Medulla oblongata (tissue), 1 donor: ENCODE measurements around the gene PCBD2.

Source experiments
- DNase-seq: peaks from one replicate; pipeline ENCODE4 v3.0.0-alpha.2; 2015; ENCODE audit errors: extremely low spot score

PCBD2 gene

DNA sequence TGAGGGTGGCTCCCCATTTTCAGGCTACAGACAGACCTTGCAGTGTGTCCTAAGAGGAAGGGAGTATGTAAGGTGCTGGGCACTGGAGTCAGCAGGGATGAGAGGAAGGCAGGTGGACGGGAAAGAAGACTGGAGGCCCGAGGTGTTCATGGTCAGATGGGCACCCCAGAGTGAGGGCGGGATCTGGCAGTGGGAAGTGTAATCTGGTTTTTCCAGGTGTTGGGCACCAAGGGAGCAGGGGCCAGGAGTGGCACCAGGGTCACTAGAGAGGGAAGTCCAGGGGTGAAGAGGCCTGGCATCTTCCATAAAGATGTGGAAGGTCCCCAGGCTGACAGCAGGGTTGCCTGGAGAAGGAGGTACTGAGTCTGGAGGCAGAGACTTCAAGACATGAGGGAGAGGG lies 99.4 kb downstream of the PCBD2 start:
- no peak for DNase-seq

DNA sequence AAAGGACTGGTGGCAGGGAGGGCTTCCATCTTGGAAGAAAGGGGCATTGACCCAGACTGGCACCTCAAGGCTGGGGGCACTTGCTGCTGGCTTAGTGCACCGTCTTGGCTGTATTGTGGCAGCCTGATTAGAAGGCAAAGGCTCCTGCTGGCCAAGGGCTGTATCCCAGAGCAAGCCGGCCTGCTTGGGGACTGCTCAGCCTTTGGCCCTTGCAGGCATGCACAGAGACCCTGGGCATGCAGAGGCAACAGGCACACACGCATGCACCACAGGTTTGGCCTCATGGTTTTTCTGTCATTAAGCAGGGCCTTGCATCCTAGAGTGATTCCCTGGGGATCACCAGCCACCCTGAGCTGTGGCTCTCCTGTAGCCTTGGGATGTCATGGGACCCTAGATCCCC lies 100.1 kb downstream of the PCBD2 start:
- no peak for DNase-seq

DNA sequence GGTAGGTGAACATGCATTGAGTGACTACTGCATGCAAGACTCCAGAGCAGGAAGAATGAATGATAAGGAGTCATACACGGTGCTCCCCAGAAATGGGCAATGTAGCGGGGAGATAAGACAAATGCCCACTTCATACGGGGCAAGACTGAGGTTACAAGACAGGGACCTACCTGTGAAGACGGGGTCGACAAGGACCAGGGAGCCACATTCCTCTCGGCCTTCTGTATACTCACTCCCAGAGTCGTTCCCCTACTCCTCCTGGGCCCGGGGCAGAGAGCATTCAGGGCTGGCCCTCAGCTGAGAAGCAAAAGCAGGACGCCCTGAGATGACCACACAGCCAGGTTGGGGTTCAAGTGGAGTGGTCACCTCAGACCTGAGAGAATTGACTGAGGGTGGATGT lies 102.4 kb downstream of the PCBD2 start:
- no peak for DNase-seq

DNA sequence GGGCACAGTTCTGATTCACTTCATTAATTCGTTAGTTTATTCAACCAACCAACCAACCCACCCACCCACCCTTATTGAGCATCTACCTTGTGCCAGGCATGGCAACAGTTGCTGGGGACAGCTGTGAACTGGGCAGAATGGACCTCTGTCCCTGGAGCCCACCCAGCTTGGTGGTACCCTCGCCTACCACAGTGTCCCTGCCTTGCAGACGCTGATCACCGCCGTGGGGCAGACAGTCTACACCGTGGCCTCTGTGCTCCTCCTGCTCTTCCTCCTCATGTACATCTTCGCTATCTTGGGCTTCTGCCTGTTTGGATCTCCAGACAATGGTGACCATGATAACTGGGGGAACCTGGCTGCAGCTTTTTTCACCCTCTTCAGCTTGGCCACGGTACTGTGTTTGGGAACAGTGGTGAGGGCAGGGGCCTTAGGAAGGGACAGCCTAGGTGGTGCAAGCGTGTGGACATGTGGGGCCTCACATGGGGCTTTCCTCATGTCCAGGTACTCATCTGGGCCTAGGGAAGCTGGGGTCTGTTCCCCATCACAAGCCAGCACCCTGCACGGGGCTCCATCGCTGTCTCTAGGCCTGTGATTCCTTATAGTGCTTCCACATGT lies 102.9 kb downstream of the PCBD2 start:
- DNase-seq: no peak

DNA sequence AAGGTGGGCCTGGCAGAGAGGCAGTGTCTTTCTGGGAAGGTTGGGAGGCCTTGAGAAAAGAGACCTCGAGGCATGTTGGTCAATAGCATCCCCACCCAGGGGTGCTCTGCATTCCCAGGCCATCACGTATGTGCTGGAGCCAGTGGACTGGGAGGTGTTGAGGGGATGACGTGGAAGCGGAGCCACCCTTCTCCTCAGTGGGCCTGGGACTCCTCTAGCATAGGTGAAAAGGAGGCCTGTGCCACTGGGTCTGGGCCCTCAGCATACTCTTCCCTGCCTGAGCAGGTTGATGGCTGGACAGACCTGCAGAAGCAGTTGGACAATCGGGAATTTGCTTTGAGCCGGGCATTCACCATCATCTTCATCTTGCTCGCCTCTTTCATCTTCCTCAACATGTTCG lies 103.6 kb downstream of the PCBD2 start:
- no peak for DNase-seq

DNA sequence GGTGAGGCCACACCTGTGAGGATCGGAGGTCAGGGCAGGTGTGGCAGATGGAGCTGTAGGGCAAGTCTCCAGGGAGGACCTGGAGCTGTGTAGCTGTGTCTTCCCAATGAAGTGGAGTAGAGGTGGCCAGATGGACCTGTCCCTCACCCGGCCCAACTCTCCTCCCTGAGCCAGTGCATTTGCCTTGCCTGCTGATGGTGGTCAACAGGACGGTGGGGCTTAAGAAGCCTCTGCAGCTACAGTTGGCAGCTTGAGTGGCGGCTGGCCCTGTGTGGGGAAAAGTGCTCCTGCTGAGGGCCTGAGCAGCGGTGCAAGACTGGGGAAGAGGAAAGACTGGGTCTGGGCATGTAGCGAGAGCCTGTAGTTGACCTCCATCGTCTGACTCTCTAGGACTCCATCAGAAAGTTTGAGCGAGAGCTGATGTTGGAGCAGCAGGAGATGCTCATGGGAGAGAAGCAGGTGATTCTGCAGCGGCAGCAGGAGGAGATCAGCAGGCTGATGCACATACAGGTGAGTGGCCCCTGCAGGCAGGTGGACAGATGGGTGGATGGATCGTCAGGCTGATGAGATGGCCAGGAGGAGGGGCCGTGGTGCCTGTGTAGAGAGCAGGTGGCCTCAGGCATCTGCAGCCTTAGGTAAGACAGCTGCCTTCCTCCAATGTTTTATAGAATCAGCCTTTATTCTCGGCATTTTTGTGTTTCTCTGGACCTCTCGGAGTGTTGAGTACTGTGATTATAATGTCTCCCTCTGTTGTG lies 104.2 kb downstream of the PCBD2 start:
- no peak for DNase-seq

DNA sequence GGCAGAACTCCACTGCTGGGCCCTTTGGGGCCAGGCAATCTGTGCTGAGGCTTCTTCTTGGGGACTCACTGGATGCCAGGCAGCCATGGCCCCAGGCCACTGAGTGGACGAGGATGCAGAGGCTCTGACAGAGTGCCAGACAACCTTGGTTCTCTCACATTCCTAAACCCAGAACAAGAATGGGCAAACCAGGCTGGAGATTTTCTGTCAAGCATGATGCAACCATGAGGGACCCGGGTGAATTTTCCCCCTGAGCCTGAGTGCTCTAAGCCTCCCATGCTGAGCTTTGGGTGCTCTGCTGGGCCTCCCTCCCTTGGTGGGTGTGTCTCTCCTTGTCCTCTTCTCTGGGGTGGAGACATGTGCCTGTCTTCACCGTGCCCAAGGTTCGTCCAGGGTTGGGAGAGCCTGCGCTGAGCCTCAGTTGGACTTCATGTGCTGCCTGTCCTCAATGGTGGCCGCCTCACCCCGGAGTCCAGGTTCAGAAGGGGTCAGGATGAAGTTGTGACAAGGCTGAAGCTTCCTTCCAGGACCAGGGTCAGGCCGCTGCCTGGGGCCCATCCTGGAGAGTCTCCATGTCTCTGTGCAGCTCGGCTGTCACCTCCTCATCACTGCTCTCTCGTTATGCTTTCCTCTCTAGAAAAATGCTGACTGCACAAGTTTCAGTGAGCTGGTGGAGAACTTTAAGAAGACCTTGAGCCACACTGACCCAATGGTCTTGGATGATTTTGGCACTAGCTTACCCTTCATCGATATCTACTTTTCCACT lies 105.0 kb downstream of the PCBD2 start:
- DNase-seq: no peak

DNA sequence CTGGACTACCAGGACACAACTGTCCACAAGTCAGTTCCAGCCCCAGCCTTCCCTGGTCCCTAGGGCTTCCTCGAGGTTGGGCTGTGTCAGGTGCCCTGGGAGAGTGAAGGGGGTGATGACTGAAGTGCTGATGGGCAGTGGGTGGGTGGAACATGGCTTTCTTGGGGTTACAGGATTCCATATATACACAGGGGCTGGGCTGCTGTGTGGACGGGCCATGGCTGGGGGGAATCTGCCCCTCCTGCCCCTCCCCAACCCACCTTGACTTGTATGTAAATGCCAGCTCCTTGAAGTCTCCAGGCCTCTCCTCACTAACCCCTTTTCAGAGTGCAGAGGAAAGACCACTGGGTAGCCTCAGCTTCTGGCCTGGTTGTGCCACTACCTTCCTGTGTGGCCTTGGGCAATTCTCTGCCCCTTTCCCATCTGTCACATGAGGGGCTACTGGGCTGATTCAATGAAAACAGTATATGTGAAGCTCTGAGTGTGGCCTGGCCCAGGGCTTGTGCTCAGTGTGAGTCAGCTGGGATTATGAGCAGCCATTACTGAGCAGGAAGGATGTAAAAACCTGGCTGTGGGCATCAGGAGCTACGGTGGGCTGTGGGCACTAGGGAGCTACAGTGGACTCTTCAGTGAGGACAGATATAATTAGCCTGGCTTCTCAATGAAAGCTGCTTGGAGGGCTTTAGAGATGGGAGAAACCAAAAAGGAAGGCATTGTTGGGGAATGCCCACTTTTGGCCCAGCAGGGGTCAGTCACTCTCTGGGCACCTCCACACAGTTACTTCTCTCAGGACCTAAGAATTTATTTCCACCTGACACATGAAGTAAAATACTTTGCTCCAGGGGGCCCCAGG lies 105.8 kb downstream of the PCBD2 start:
- no peak for DNase-seq

DNA sequence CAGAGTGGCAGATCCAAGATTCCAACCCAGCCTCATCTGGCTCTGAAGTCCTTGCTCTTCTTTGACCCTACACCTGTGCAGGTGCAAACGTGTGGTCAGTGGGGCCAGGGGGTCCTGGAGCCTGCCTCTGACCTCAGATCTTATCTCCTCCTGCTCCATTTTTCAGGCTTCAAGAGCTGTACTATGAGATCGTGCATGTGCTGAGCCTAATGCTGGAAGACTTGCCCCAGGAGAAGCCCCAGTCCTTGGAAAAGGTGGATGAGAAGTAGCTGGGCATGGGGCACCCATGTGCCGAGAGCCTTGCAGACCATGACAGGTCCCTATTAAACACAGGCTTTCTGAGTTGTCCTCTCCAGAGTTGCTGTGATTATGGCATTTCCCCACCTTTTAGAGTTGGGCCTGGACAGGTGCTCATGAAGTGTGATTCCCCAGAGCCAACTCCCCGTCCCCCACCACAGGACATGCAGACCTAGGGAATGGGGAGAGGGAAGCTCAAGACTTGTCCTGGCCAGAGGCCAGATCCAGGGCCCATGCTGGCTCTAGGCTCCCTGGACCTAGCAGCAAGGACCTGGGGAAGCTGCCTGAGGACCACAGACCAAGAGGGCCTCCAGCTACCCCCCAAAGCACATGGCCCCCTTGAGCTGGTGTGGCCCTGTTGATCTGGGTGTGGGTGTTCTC lies 106.6 kb downstream of the PCBD2 start:
- no peak for DNase-seq

DNA sequence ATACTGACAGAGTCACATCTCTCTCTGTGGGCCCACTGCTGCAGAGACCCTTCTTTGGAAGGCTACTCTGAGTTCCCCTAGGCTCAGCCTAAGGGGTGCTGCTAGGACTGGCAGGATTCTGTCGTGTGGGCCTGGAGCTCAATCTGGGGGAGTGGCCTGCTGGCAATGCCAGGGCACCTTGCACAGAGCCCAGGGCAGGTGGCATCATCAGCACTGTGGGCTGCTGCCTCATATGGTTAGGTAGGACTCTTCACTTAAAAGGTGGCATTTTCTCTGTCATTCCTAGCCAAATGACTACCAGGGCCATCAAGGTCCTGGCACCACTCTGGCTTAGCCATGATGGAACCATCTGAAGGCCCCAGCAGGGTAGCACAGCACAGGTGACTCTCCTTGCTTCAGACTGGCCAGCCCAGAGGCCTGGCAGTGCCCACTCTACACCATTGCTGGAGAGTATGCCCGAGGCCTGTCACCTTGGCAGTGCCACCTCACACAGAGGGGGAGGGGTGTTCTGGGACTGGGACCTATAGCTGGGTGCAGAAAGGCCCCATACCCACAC lies 107.2 kb downstream of the PCBD2 start:
- no peak for DNase-seq
